ENCODE results near the gene REEP3.

REEP3 gene

DNA sequence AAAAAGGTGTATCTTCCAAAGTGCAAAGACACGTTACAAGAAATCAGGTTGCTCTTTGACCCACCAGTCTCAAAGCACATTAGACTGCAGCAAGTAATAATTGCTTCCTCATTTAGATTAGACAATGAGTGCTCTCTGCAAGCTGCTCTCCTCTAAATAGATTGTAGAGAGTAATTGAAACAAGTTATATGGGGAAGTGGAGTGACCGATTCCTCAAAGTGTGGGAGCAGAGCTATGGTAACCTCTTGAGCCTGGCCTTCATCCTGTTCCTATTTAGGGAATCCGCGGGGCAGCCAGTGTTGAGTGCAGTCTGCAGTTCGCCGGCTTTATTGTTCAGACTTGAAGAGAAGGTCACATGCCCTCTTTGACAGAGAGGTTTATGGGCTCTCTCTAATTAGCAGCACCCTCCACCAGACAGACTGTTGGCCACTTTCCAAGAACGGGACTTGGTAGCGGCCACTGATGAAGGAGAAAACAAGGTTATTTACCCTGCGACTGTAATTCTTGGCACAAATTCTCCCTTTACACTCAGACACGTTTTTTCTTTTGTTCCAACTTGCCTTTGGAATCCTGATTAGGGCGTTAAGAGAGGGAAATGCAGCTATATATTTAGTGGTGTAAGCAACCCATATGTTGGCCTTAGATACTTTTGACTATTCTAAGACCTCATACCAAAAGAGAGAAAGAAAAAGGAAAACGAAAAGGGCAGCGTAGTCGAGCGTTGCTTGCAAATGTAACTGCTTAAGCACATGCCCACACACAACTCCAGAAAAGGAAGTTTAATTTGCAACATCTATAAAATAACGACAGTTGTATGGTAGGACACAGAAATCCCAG is 107.5 kb downstream of the REEP3 start:
- peaks cover 39% of the 10 kb centered on the region for H3K4me1 Mint-ChIP-seq
- no peaks in the 10 kb centered on the region for H3K9me3 Mint-ChIP-seq
- H3K27me3 Mint-ChIP-seq: peaks cover 21% of the 10 kb centered on the region
- DNase-seq: peak; percentile 25
- CTCF ChIA-PET: interaction anchor here (0.6 to 8.4 kb wide), 26 partner anchors 8 to 495 kb away, joined by 3 to 88 read pairs (median 4); partner anchors contain the start of gene REEP3
- peak overlapping the region; percentile 88 for H3K27ac Mint-ChIP-seq
- peak overlapping the region; percentile 87 for H3K4me3 Mint-ChIP-seq
- no peaks in the 10 kb centered on the region for H3K36me3 Mint-ChIP-seq

GRCh38 chr10:63629363-63630084 is 108.3 kb downstream of the REEP3 start:
- CTCF ChIA-PET: interaction anchor here (0.6 to 8.4 kb wide), 23 partner anchors 13 to 495 kb away, joined by 3 to 88 read pairs (median 5); partner anchors contain the start of gene REEP3
- Mint-ChIP-seq H3K36me3 (no peaks in the 10 kb centered on the region), H3K4me1 (peaks cover 39% of the 10 kb centered on the region), H3K27ac (peak overlapping the region; percentile 88), H3K27me3 (peaks cover 24% of the 10 kb centered on the region), H3K9me3 (no peaks in the 10 kb centered on the region), H3K4me3 (peak overlapping the region; percentile 87)
- peak; percentile 87 for DNase-seq

DNA sequence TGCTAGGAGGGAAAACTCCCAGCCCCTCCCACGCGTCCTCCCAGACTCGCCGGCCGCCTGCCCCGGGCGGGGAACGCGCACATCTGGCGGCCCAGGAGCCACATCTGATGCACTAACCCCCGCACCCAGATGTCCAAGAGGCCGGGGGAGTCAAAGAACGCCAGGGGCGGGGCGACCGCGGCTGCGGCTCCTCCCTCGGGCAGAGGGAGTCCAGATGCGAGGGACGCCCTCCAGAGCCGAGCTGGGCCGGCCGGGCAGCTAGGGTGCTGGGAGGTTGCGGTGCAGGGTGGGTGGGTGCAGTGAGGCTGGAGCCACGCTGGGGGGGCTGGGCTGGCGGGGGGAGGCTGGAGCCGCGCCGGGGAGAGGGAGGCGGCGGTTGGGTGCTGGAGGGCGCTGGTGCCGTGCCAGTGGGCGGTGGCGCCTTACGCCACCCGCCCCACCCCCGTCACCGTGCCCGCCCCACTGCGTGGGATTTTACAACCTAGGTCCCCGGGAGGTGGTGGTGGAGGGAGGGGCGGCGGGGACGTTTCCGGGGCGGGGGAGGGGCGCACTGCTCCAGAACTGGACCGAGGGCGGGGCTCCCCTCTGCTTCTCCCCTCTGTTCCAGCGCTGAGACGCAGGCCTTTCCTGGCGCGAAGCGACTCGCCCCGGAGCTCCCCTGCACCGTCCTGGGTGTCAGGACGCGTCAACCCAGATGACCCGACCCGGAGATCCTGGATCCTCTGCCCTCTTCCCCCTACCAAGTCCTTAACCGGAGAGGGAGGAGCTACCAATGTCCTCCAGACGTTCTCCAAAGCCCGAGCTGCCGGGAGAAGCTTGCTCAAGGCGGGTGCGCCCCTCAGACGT is 109.1 kb downstream of the REEP3 start:
- CTCF ChIA-PET: interaction anchor here (0.5 to 8.4 kb wide), 12 partner anchors 49 to 1197 kb away, joined by 3 to 88 read pairs (median 7); no protein-coding TSS in a partner anchor

DNA sequence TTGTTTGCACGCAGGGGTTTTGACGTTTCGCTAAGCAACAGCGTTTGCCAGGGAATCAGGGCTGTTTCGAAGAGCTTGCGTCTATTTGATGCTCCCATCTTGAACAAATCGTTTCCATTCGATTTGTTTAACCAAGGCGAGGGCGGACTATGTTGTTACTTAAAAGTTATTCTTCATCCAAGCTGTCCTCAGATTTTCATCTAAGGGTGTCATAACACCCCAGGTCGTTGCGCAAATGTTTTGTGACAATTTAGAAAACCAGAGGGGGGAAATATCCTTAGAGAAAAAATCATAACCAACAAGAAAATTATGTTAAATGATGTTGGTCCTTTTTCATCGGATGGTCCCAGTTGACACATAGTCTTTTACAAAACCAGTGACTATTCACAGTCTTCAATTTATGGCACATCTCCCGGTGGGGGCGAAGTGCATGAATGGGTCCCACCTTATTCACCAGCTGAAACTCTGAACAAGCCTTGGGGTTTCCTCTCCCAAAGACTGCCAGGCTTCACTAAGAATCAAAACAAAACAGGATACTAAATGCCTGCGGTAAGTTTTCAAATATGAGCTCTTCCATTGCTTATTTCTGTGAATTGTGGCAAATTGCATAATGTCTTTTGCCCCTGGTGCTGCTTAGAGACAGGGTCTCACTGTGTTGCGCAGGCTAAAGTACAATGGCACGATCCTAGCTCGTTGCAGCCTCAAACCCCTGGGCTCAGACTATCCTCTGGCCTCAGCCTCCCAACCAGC is 109.9 kb downstream of the REEP3 start:
- H3K36me3 Mint-ChIP-seq: no peaks in the 10 kb centered on the region
- no peak for DNase-seq
- peaks cover 38% of the 10 kb centered on the region for H3K4me1 Mint-ChIP-seq
- H3K27ac Mint-ChIP-seq: peak overlapping the region; percentile 58
- CTCF ChIA-PET: interaction anchor here (0.5 to 8.4 kb wide), 10 partner anchors 87 to 1198 kb away, joined by 3 to 88 read pairs (median 6); no protein-coding TSS in a partner anchor
- H3K27me3 Mint-ChIP-seq: peaks cover 27% of the 10 kb centered on the region
- H3K4me3 Mint-ChIP-seq: peak overlapping the region; percentile 87
- no peaks in the 10 kb centered on the region for H3K9me3 Mint-ChIP-seq

More for the DNA sequence above, 109.1 kb downstream of the REEP3 start:
- peak; percentile 85 for DNase-seq
- H3K4me3 Mint-ChIP-seq: peak overlapping the region; percentile 87
- H3K9me3 Mint-ChIP-seq: no peaks in the 10 kb centered on the region
- peak overlapping the region; percentile 88 for H3K27ac Mint-ChIP-seq
- H3K27me3 Mint-ChIP-seq: peaks cover 27% of the 10 kb centered on the region
- peaks cover 39% of the 10 kb centered on the region for H3K4me1 Mint-ChIP-seq
- no peaks in the 10 kb centered on the region for H3K36me3 Mint-ChIP-seq

DNA sequence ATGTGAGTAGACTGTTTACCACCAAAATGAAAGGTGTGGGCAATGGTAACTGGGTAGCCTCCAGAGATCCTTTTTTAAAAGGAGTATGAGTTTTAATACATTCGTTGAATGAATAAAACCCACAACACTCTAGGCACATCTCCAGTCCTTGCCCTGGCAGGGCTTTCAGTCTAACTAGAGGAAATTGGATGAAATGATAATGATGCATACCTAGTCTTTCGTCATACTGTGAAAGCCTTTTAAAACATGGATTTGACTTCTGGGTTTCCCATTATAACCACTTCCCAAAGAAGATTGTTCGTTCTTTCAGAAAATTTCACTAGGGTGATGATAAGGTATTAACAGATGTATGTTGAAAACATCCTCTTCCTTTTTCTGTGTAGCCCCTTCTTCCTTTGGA is 110.8 kb downstream of the REEP3 start:
- H3K36me3 Mint-ChIP-seq: no peaks in the 10 kb centered on the region
- H3K27ac Mint-ChIP-seq: no peak overlapping the region
- CTCF ChIA-PET: interaction anchor here (0.7 to 8.4 kb wide), 3 partner anchors 364 to 466 kb away, joined by 3 to 88 read pairs (median 20); no protein-coding TSS in a partner anchor
- peaks cover 27% of the 10 kb centered on the region for H3K27me3 Mint-ChIP-seq
- H3K9me3 Mint-ChIP-seq: no peaks in the 10 kb centered on the region
- DNase-seq: no peak
- no peak overlapping the region for H3K4me3 Mint-ChIP-seq
- peaks cover 36% of the 10 kb centered on the region for H3K4me1 Mint-ChIP-seq

DNA sequence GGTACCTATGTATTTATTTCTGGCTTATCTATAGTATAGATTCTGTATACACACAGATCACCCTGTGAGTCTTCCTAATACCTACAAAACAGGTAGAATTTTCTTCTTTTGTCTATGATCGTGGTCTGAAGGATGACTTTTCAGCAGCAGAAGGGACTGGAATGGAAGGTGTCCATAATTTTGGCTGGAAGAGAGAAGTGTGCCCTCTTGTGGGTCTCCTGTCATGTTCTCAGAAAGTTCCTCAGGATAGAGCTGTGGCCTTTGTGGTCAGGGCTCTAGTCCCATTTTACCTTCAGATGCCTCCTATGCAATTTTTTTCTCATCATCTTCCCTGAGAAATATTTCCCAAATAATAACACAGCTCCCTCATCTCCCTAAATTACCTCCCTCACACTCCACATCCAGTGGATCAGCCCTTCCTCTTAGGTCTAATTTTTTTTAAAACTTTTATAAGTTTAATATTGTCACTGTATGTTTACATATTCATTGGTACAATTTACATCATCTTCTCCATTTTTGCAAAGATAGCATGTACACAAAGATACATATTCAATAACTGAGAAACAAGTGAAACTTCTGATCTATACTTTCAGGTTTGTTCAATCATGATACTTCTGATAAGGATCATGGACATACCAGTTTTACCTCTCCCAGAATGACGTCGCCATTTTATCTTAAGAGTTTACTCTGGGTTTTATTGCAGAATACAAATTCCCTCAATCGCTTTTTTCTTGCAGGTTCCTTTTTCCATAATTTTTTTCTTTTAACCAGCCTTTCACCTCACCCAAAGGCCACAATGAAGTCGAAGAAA is 112.7 kb downstream of the REEP3 start:
- Mint-ChIP-seq H3K36me3 (no peaks in the 10 kb centered on the region), H3K27ac (no peak overlapping the region), H3K9me3 (no peaks in the 10 kb centered on the region), H3K4me1 (peaks cover 22% of the 10 kb centered on the region), H3K4me3 (no peak overlapping the region), H3K27me3 (peaks cover 32% of the 10 kb centered on the region)
- DNase-seq: no peak
- CTCF ChIA-PET: interaction anchor here (0.9 to 8.4 kb wide), 3 partner anchors 17 to 468 kb away, joined by 3 to 88 read pairs (median 11); no protein-coding TSS in a partner anchor

DNA sequence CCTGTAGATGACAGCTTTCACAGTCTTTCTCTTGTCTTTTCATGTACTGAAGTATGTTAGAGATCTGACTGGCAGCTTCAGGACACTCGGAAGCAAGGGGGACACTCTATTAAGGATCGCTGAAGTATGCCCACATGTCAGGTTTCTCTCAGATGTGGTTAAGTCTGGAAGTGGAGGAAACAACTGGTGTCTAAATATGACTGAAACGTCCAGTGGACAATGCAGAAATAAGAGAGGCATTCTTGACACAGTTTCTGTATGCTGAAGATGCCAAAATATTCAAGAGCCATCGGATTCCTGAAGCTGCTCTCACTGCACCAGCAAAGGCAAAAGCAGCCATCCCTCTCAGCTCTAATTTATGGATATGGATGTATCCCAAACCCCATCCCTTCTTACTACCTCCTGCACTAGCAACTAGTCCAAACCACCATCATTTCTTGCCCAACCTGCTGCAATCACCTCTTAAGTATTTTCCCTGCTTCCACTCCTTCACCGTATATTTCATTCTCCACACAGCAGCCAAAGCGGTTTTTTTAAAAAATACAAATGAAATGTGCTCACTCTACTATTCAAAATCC is 113.4 kb downstream of the REEP3 start:
- Mint-ChIP-seq H3K27ac (no peak overlapping the region), H3K4me3 (no peak overlapping the region)
- CTCF ChIA-PET: interaction anchor here (0.9 to 8.4 kb wide), 3 partner anchors 17 to 468 kb away, joined by 3 to 88 read pairs (median 11); no protein-coding TSS in a partner anchor

GRCh38 chr10:63636812-63637211 is 115.6 kb downstream of the REEP3 start:
- peaks cover 4% of the 10 kb centered on the region for H3K4me1 Mint-ChIP-seq
- no peak overlapping the region for H3K27ac Mint-ChIP-seq
- H3K9me3 Mint-ChIP-seq: no peaks in the 10 kb centered on the region
- H3K4me3 Mint-ChIP-seq: no peak overlapping the region
- DNase-seq: no peak
- CTCF ChIA-PET: interaction anchor here (0.7 kb wide), 1 partner anchor 9 kb away, joined by 4 read pairs; no protein-coding TSS in a partner anchor
- H3K36me3 Mint-ChIP-seq: no peaks in the 10 kb centered on the region
- peaks cover 22% of the 10 kb centered on the region for H3K27me3 Mint-ChIP-seq

More for the DNA sequence above, 113.4 kb downstream of the REEP3 start:
- H3K36me3 Mint-ChIP-seq: no peaks in the 10 kb centered on the region
- peaks cover 32% of the 10 kb centered on the region for H3K27me3 Mint-ChIP-seq
- H3K4me1 Mint-ChIP-seq: peaks cover 15% of the 10 kb centered on the region
- DNase-seq: no peak
- H3K9me3 Mint-ChIP-seq: no peaks in the 10 kb centered on the region

- Mint-ChIP-seq H3K9me3 (no peaks in the 10 kb centered on the region), H3K27me3 (peaks cover 19% of the 10 kb centered on the region), H3K36me3 (no peaks in the 10 kb centered on the region), H3K27ac (no peak overlapping the region), H3K4me1 (no peaks in the 10 kb centered on the region), H3K4me3 (no peak overlapping the region)
- DNase-seq: no peak
- CTCF ChIA-PET: no interaction called here
These were observed 116.7 kb downstream of the REEP3 start for GRCh38 chr10:63637901-63638327.

- CTCF ChIA-PET: interaction anchor here (0.6 kb wide), 1 partner anchor 483 kb away, joined by 3 read pairs; no protein-coding TSS in a partner anchor
- Mint-ChIP-seq H3K9me3 (no peaks in the 10 kb centered on the region), H3K36me3 (no peaks in the 10 kb centered on the region), H3K4me3 (no peak overlapping the region), H3K27me3 (peaks cover 12% of the 10 kb centered on the region), H3K4me1 (no peaks in the 10 kb centered on the region), H3K27ac (no peak overlapping the region)
- DNase-seq: no peak
These were observed 120.2 kb downstream of the REEP3 start for GRCh38 chr10:63641366-63641765.

GRCh38 chr10:63641799-63642198 is 120.6 kb downstream of the REEP3 start:
- CTCF ChIA-PET: no interaction called here
- Mint-ChIP-seq H3K27ac (no peak overlapping the region), H3K27me3 (peaks cover 12% of the 10 kb centered on the region), H3K36me3 (no peaks in the 10 kb centered on the region), H3K4me1 (no peaks in the 10 kb centered on the region), H3K9me3 (no peaks in the 10 kb centered on the region), H3K4me3 (no peak overlapping the region)
- no peak for DNase-seq

GRCh38 chr10:63642808-63643207 is 121.6 kb downstream of the REEP3 start:
- Mint-ChIP-seq H3K36me3 (no peaks in the 10 kb centered on the region), H3K9me3 (no peaks in the 10 kb centered on the region), H3K27ac (no peak overlapping the region), H3K4me1 (no peaks in the 10 kb centered on the region), H3K4me3 (no peak overlapping the region), H3K27me3 (peaks cover 9% of the 10 kb centered on the region)
- no peak for DNase-seq
- CTCF ChIA-PET: no interaction called here

Measured in activated naive CD4-positive, alpha-beta T cell treated with anti-CD3 and anti-CD28 coated beads, Interleukin-2, amount 10 ng/mL, durations not matched to agents 7 days and 5 days (primary cell).